ENCODE results near the gene DNAJA1. TPM values are rescaled to one million over a fixed set of nuclear protein-coding genes. Genes with fewer than 3 reads are reported as not detected.

Gene DNAJA1
- total RNA-seq, 1 donor from 2014 or later = 88.0 TPM

- H3K4me3 ChIP-seq = no peak overlapping the region
Observed at GRCh38 chr9:33013962-33014664, 11.0 kb upstream of the DNAJA1 start.

GRCh38 chr9:33014665-33015014 is 10.4 kb upstream of the DNAJA1 start:
- Histone ChIP-seq H3K36me3 (peaks cover 3% of the 10 kb centered on the region), H3K9me3 (replicated peaks) (no peaks in the 10 kb centered on the region), H3K4me1 (no peaks in the 10 kb centered on the region), H3K27ac (replicated peaks) (no peak overlapping the region), H3K27me3 (ENCODE audit: low read depth) (no peaks in the 10 kb centered on the region), H3K4me3 (no peak overlapping the region)
- DNase-seq = no peak
- intact Hi-C loops (cut with micrococcal nuclease) = no loop called here
- no peak for TF ChIP-seq CTCF (IDR thresholded peaks at IDR 0.05; ENCODE audit: borderline replicate concordance)

More at GRCh38 chr9:33013962-33014664, 11.0 kb upstream of the DNAJA1 start:
- Histone ChIP-seq H3K27me3 (ENCODE audit: low read depth) (no peaks in the 10 kb centered on the region), H3K9me3 (replicated peaks) (no peaks in the 10 kb centered on the region), H3K4me1 (no peaks in the 10 kb centered on the region), H3K27ac (replicated peaks) (no peak overlapping the region), H3K36me3 (no peaks in the 10 kb centered on the region)
- DNase-seq = no peak
- no peak for TF ChIP-seq CTCF (IDR thresholded peaks at IDR 0.05; ENCODE audit: borderline replicate concordance)
- intact Hi-C loops (cut with micrococcal nuclease) = no loop called here

GRCh38 chr9:33017283-33018041 is 7.6 kb upstream of the DNAJA1 start:
- intact Hi-C loops (cut with micrococcal nuclease) = no loop called here
- Histone ChIP-seq H3K27ac (replicated peaks) (no peak overlapping the region), H3K9me3 (replicated peaks) (no peaks in the 10 kb centered on the region), H3K27me3 (ENCODE audit: low read depth) (no peaks in the 10 kb centered on the region), H3K4me3 (no peak overlapping the region), H3K4me1 (peaks cover 3% of the 10 kb centered on the region), H3K36me3 (peaks cover 6% of the 10 kb centered on the region)
- no peak for DNase-seq
- TF ChIP-seq CTCF (IDR thresholded peaks at IDR 0.05; ENCODE audit: borderline replicate concordance) = no peak

GRCh38 chr9:33019797-33020196 is 5.3 kb upstream of the DNAJA1 start:
- no peak for TF ChIP-seq CTCF (IDR thresholded peaks at IDR 0.05; ENCODE audit: borderline replicate concordance)
- H3K36me3 ChIP-seq = peaks cover 6% of the 10 kb centered on the region
- H3K9me3 ChIP-seq (replicated peaks) = no peaks in the 10 kb centered on the region
- no peaks in the 10 kb centered on the region for H3K27me3 ChIP-seq (ENCODE audit: low read depth)
- no peak overlapping the region for H3K27ac ChIP-seq (replicated peaks)
- H3K4me3 ChIP-seq = no peak overlapping the region
- no peak for DNase-seq
- intact Hi-C loops (cut with micrococcal nuclease) = no loop called here
- H3K4me1 ChIP-seq = peaks cover 23% of the 10 kb centered on the region

- intact Hi-C loops (cut with micrococcal nuclease) = no loop called here
- Histone ChIP-seq H3K27me3 (ENCODE audit: low read depth) (no peaks in the 10 kb centered on the region), H3K4me3 (no peak overlapping the region), H3K9me3 (replicated peaks) (no peaks in the 10 kb centered on the region), H3K27ac (replicated peaks) (no peak overlapping the region), H3K4me1 (peaks cover 45% of the 10 kb centered on the region), H3K36me3 (peaks cover 15% of the 10 kb centered on the region)
- TF ChIP-seq CTCF (IDR thresholded peaks at IDR 0.05; ENCODE audit: borderline replicate concordance) = no peak
- DNase-seq = no peak
Observed at GRCh38 chr9:33022303-33022702, 2.8 kb upstream of the DNAJA1 start.

Data from left ventricle myocardium inferior (tissue), 1 donor.